Neural crest cell (in vitro differentiated cells): ENCODE measurements around the gene MLLT1. TPM values are rescaled to one million over a fixed set of nuclear protein-coding genes. Genes with fewer than 3 reads are reported as not detected.

Experiments used
- DNase-seq: peaks from one replicate; pipeline ENCODE4 v3.0.0; 2021; ENCODE audit warnings: low read depth, mixed read lengths, low spot score
- H3K27ac Mint-ChIP-seq: one replicate; pipeline ENCODE4 v1.8.0; 2021; ENCODE audit warnings: mild to moderate bottlenecking, mixed read lengths; ENCODE audit not compliant: unreplicated experiment
- H3K27me3 Mint-ChIP-seq: 2 replicates; pipeline ENCODE4 v1.8.0; 2021; ENCODE audit warnings: low read depth, mild to moderate bottlenecking, mixed read lengths
- H3K36me3 Mint-ChIP-seq: 2 replicates; pipeline ENCODE4 v1.8.0; 2021; ENCODE audit warnings: low read depth, mild to moderate bottlenecking, mixed read lengths
- H3K4me1 Mint-ChIP-seq: 2 replicates; pipeline ENCODE4 v1.8.0; 2021; ENCODE audit warnings: mixed read lengths
- H3K4me3 Mint-ChIP-seq: one replicate; pipeline ENCODE4 v1.8.0; 2021; ENCODE audit warnings: mild to moderate bottlenecking, mixed read lengths
- H3K9me3 Mint-ChIP-seq: 2 replicates; pipeline ENCODE4 v1.8.0; 2021; ENCODE audit warnings: mixed read lengths
- total RNA-seq: library from RNA; stranded (reverse); gene quantifications from 2 replicates; pipeline ENCODE4 v1.2.1, GENCODE V29; 2021
- TF ChIP-seq, protein P1 (sequence below): fragments of 200-600 bp; sonication (generic); conservative IDR thresholded peaks from 2 replicates; pipeline ENCODE4 v1.5.0; 2021; ENCODE audit warnings: antibody characterized with exemption, mild to moderate bottlenecking

The MLLT1 gene
- total RNA-seq, 1 donor from 2014 or later, result 86.4 TPM

DNA sequence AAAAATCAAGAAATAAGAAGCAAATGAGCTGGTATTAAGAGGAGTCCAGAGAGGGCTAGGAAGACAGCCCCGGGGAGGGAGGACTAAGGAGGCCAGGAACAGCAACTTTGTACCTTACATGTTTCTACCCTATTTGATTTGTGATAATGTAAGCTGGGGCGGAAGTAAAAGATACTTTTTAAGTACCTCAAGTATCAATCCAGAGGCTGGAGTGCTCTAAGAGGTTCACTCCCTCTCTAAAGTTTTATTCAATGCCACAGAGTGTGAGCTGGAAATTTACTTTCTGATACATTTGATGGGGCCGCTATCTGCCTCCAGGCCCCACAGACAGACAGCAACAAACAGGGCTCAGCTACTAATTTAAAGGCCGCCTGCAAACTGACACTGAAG, 11.4 kb downstream of the MLLT1 start:
- no peaks in the 10 kb centered on the region for H3K27me3 Mint-ChIP-seq
- TF ChIP-seq, protein P1, sequence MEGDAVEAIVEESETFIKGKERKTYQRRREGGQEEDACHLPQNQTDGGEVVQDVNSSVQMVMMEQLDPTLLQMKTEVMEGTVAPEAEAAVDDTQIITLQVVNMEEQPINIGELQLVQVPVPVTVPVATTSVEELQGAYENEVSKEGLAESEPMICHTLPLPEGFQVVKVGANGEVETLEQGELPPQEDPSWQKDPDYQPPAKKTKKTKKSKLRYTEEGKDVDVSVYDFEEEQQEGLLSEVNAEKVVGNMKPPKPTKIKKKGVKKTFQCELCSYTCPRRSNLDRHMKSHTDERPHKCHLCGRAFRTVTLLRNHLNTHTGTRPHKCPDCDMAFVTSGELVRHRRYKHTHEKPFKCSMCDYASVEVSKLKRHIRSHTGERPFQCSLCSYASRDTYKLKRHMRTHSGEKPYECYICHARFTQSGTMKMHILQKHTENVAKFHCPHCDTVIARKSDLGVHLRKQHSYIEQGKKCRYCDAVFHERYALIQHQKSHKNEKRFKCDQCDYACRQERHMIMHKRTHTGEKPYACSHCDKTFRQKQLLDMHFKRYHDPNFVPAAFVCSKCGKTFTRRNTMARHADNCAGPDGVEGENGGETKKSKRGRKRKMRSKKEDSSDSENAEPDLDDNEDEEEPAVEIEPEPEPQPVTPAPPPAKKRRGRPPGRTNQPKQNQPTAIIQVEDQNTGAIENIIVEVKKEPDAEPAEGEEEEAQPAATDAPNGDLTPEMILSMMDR, result no peak
- H3K4me3 Mint-ChIP-seq, result no peak overlapping the region
- DNase-seq, result no peak
- no peak overlapping the region for H3K27ac Mint-ChIP-seq
- peaks cover 4% of the 10 kb centered on the region for H3K36me3 Mint-ChIP-seq
- no peaks in the 10 kb centered on the region for H3K9me3 Mint-ChIP-seq
- H3K4me1 Mint-ChIP-seq, result peaks cover 29% of the 10 kb centered on the region

DNA sequence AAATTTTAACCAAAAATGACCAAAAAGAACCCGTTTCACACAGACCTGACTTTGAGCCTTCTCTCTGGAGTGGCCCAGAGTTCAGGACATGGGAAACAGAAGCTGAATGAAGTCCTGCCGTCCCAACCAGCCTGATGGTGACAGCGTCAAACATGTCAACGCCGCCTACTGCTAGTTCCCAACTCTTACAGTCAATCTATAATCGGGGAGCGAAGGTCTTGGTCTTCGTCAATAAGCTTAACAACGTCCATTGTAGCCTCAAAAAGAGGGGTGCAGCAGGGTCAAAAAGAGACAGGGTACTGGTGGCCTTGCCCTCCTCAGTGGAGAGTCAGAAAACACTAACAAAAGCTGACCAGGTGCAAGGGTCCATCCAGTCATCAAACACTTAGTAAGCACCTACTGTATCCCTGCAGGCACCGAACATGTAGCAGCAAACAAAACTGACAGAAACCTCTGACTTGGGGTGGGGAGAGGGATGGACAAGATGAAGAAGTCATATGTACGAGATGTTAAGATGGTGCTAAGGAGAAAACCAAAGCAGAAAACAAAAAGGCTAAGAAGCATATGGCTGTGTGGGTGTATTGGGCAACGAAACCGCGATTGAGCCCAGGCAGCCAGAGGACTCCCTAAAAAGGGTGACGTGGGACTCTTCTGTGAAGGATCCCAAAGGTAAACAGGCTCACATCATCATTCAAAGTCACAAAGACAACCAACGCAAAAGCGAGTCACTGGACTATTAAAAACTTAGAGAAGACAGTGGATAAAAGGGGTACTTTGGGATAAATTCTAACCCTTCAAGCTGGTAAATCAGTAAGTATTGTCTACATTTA, 12.0 kb downstream of the MLLT1 start:
- TF ChIP-seq, protein P1, result no peak
- H3K9me3 Mint-ChIP-seq, result no peaks in the 10 kb centered on the region
- no peak overlapping the region for H3K4me3 Mint-ChIP-seq
- no peak overlapping the region for H3K27ac Mint-ChIP-seq
- H3K27me3 Mint-ChIP-seq, result no peaks in the 10 kb centered on the region
- peaks cover 23% of the 10 kb centered on the region for H3K4me1 Mint-ChIP-seq
- H3K36me3 Mint-ChIP-seq, result peaks cover 4% of the 10 kb centered on the region
- no peak for DNase-seq

DNA sequence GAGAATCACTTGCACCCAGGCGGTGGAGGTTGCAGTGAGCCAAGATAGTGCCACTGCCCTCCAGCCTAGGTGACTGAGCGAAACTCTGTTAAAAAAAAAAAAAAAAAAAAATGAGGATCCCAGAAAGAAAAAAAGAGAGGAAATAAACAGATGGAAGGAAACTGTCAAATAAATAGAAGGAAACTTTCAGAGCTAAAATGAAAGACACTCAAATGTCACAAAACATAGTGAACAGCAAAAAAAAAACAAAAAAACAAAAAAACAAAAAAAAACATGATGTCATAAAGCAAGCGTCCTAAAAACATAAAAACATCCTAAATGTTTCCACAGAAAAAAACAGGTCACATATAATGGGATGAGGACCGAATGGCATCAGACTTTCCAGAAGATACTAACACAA, 15.0 kb downstream of the MLLT1 start:
- H3K4me3 Mint-ChIP-seq, result no peak overlapping the region
- no peak overlapping the region for H3K27ac Mint-ChIP-seq
- H3K4me1 Mint-ChIP-seq, result peaks cover 5% of the 10 kb centered on the region
- no peaks in the 10 kb centered on the region for H3K9me3 Mint-ChIP-seq
- TF ChIP-seq, protein P1, result no peak
- no peak for DNase-seq
- H3K36me3 Mint-ChIP-seq, result no peaks in the 10 kb centered on the region
- no peaks in the 10 kb centered on the region for H3K27me3 Mint-ChIP-seq

DNA sequence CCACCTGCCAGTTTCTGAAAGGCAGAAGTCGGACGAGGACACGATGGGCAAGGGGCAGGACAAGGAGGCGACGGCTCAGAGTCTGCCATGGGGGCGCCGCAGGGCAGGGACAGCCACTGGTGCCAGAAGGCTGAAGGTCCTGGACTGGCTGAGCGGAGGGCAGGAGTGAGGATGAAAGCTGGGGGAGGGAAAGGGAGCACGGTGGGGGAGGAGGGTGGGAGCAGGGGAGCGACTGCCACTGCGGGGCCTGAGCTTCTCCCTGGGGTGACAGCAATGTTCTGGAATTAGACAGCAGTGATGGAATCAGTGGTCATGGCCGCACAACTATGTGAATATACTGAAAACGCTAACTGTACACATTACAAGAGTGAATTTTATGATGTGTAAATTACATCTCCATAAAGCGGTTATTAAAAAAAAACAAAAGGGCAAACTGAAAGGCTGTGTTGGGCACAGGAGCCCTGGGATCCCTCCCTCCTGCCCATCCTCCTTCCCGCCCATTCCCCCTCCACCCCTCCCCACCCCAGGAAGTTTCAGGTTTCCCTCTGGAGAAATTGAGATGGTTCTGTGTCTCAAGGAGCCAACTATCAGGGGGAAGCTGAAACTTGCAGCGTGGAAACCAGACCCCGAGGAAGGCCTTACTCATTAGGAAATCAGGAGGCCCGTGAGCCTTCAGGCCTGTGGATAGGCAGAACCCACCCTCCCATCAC, 15.9 kb downstream of the MLLT1 start:
- Mint-ChIP-seq H3K9me3 (no peaks in the 10 kb centered on the region), H3K4me3 (no peak overlapping the region), H3K36me3 (no peaks in the 10 kb centered on the region), H3K27me3 (no peaks in the 10 kb centered on the region), H3K27ac (peak overlapping the region; percentile 62), H3K4me1 (peaks cover 5% of the 10 kb centered on the region)
- no peak for DNase-seq
- TF ChIP-seq, protein P1, result no peak

DNA sequence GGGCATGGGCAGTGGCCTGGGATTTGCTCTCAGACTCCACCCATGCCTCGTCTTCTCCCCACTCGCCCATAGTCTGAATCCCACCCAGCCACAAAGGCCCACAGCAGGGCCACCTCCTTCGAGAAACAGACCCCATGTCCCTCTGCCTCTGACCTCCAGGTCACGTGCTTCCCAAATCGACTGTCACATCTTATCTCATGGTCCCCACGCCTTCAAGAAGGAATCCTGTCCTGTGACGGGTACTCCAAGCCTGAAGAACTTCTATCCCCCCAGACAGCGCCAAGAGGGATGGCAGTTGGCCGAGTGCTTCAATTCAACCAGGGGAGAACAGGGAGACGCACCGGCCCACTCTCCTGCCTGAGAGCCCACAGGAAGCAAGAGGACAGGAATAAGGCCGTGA, 16.5 kb downstream of the MLLT1 start:
- TF ChIP-seq, protein P1, result no peak
- peaks cover 5% of the 10 kb centered on the region for H3K4me1 Mint-ChIP-seq
- no peak for DNase-seq
- H3K27me3 Mint-ChIP-seq, result no peaks in the 10 kb centered on the region
- peak overlapping the region; percentile 48 for H3K27ac Mint-ChIP-seq
- H3K4me3 Mint-ChIP-seq, result no peak overlapping the region
- no peaks in the 10 kb centered on the region for H3K36me3 Mint-ChIP-seq
- H3K9me3 Mint-ChIP-seq, result no peaks in the 10 kb centered on the region
